ENCODE data around the gene FAM13A.

FAM13A gene

GRCh38 chr4:88793475-88793874 is 263.5 kb downstream of the FAM13A start:
- FAIRE-seq = peak; percentile 81
- DNase-seq (ENCODE audit: insufficient read length, low spot score) = no peak

- FAIRE-seq = no peak
- no peak for DNase-seq (ENCODE audit: insufficient read length, low spot score)
Measured at GRCh38 chr4:88792821-88793220, 264.2 kb downstream of the FAM13A start.

- no peak for DNase-seq (ENCODE audit: insufficient read length, low spot score)
- peak; percentile 72 for FAIRE-seq
Measured at GRCh38 chr4:88792268-88792781, 264.7 kb downstream of the FAM13A start.

GRCh38 chr4:88791274-88791673 is 265.7 kb downstream of the FAM13A start:
- DNase-seq (ENCODE audit: insufficient read length, low spot score) = no peak
- no peak for FAIRE-seq

- no peak for FAIRE-seq
- DNase-seq (ENCODE audit: insufficient read length, low spot score) = no peak
Measured at GRCh38 chr4:88788895-88789294, 268.1 kb downstream of the FAM13A start.

- DNase-seq (ENCODE audit: insufficient read length, low spot score) (no peak), FAIRE-seq (no peak)
Measured at GRCh38 chr4:88788424-88788823, 268.6 kb downstream of the FAM13A start.

- FAIRE-seq (no peak), DNase-seq (ENCODE audit: insufficient read length, low spot score) (no peak)
Measured at GRCh38 chr4:88786011-88786410, 271.0 kb downstream of the FAM13A start.

GRCh38 chr4:88780389-88780788 is 276.6 kb downstream of the FAM13A start:
- no peak for DNase-seq (ENCODE audit: insufficient read length, low spot score)
- FAIRE-seq = no peak

- DNase-seq (ENCODE audit: insufficient read length, low spot score) (no peak), FAIRE-seq (no peak)
Measured at GRCh38 chr4:88779431-88779830, 277.6 kb downstream of the FAM13A start.

GRCh38 chr4:88775529-88775928 is 281.5 kb downstream of the FAM13A start:
- FAIRE-seq (peak; percentile 52), DNase-seq (ENCODE audit: insufficient read length, low spot score) (no peak)

GRCh38 chr4:88775026-88775425 is 282.0 kb downstream of the FAM13A start:
- FAIRE-seq (no peak), DNase-seq (ENCODE audit: insufficient read length, low spot score) (no peak)

GRCh38 chr4:88771883-88772450 is 285.0 kb downstream of the FAM13A start:
- FAIRE-seq (no peak), DNase-seq (ENCODE audit: insufficient read length, low spot score) (no peak)

- no peak for FAIRE-seq
- no peak for DNase-seq (ENCODE audit: insufficient read length, low spot score)
Measured at GRCh38 chr4:88765729-88766128, 291.3 kb downstream of the FAM13A start.

- DNase-seq (ENCODE audit: insufficient read length, low spot score) = no peak
- no peak for FAIRE-seq
Measured at GRCh38 chr4:88763075-88763474, 293.9 kb downstream of the FAM13A start.

GRCh38 chr4:88761861-88762523 is 295.0 kb downstream of the FAM13A start:
- FAIRE-seq (no peak), DNase-seq (ENCODE audit: insufficient read length, low spot score) (no peak)

GRCh38 chr4:88761342-88761741 is 295.6 kb downstream of the FAM13A start:
- DNase-seq (ENCODE audit: insufficient read length, low spot score) (no peak), FAIRE-seq (no peak)

- FAIRE-seq (no peak), DNase-seq (ENCODE audit: insufficient read length, low spot score) (no peak)
Measured at GRCh38 chr4:88759895-88760290, 297.1 kb downstream of the FAM13A start.

- FAIRE-seq = no peak
- DNase-seq (ENCODE audit: insufficient read length, low spot score) = no peak
Measured at GRCh38 chr4:88759039-88759894, 297.7 kb downstream of the FAM13A start.

GRCh38 chr4:88758264-88758663 is 298.7 kb downstream of the FAM13A start:
- no peak for FAIRE-seq

GRCh38 chr4:88757776-88758175 is 299.2 kb downstream of the FAM13A start:
- FAIRE-seq = no peak
- DNase-seq (ENCODE audit: insufficient read length, low spot score) = no peak

More at GRCh38 chr4:88758264-88758663, 298.7 kb downstream of the FAM13A start:
- no peak for DNase-seq (ENCODE audit: insufficient read length, low spot score)

GRCh38 chr4:88757067-88757466 is 299.9 kb downstream of the FAM13A start:
- FAIRE-seq = no peak
- DNase-seq (ENCODE audit: insufficient read length, low spot score) = no peak

GRCh38 chr4:88756149-88756548 is 300.8 kb downstream of the FAM13A start:
- DNase-seq (ENCODE audit: insufficient read length, low spot score) = no peak
- FAIRE-seq = no peak

Data from GM19239 (cell line).